Stimulated activated CD4-positive, alpha-beta T cell treated with anti-CD3 and anti-CD28 coated beads, Interleukin-2, amount 100 ng/mL, for 48 hours (primary cell): ENCODE data around the gene NELL1.

Experiments
- DNase-seq, 2 donors: peaks; one replicate each; pipeline ENCODE4 v3.0.0-alpha.2; 2020

NELL1 gene

DNA sequence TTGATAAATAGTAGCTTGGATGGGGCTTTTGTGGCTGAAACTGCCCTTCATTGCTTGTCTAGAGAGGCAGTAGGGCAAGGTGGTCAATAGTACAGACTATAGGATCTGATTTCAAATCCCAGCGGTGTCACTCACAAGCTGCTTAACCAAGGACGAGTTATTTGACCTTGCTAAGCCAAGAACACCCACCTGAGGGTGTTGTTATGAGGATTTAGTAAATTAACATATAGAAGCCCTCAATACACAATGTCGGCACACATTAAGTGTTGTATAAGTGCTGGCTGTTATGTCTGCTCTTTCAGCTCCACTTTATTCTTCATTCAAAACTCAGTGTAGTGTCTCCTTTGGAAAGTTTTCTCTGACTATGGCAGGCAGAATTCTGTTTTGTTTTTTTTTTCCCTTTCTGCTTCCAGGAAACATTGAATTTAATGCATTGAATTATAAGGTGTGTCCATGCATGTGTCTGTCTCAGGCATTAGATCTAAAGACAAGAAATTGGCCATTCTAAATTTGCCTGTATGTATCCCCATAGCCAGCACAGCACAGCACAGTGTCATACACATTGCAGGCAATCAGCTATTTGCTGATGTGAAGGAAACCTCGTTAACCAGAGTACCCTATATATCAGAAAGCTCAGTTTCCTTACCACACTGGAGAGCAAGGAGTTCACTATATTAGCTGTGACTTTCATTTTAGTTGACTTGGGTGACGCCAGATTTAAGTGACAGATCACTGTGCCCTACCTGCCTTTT is 212.1 kb downstream of the NELL1 start:
- no peak for DNase-seq

- DNase-seq = no peak
Observed at GRCh38 chr11:20887137-20887536, 217.8 kb downstream of the NELL1 start.

GRCh38 chr11:20894296-20894695 is 224.9 kb downstream of the NELL1 start:
- DNase-seq = no peak

DNA sequence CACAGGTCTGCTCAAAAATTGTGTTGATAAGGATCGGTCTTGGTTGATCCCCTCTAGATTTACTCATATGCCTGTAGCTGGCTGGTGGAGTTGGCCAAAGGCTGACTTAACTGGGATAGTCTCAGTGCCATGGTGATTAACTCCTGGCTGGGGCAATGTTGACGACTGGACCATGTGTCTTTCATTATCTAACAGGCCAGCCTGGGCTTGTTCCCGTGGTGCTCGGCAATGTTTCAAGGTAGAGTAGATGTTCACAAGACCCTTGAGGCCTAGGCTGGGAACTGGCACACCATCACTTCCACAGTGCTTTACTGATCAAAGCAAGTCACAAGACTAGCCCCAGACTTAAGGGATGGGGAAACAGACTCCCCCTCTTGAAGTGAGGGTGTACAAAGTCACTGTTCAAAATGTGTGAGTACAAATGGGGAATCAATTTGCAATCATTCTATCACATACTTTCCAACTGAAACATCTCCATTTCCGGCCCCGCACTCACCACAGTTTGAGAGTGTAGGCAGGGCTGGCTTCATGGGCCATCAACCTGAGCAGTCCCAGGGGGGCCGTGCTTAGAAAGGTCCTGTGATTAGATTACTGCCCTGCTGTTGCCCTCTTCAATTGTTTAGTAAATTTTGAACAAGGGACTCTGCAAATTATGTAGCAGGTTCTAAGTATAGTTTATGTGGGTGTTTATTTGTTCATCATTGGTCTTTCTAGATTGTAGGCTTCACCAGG is 240.8 kb downstream of the NELL1 start:
- no peak for DNase-seq

- DNase-seq = no peak
Observed at GRCh38 chr11:20910733-20911132, 241.3 kb downstream of the NELL1 start.

DNA sequence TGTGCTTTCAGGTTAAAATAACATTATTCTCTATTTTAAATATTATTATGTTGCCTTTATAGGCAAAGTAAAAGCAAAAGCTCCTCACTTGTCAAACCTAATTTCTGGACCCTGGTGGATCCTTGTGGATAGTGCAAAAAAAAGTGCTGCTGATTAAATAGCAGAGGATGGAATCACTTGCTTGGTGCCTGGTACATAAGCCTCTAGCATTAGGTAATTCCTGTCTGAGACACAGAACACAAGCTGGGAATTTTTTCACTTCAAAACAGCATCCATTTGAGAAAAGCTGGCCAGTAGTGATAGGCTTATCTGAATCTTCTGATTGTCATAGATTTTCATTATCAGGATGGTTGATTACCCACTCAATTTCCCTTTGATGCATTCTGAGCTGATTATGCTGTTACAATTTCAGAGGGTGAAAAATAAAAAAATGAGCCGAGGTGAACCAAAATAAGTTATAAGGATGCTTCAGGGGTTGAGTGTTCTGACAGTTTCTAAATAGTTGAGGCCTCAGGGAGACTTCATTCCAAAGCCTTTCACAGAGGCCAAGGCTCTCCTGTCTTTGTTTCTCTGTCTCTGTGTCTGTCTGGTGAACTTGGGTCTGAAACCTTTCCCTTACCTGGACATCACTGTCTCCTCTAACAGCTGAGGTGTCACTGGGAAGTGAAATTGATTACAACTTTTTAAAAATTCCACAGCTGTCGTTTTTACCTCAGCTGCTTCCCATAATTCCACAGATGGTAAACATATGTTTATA is 242.9 kb downstream of the NELL1 start:
- DNase-seq = no peak

DNA sequence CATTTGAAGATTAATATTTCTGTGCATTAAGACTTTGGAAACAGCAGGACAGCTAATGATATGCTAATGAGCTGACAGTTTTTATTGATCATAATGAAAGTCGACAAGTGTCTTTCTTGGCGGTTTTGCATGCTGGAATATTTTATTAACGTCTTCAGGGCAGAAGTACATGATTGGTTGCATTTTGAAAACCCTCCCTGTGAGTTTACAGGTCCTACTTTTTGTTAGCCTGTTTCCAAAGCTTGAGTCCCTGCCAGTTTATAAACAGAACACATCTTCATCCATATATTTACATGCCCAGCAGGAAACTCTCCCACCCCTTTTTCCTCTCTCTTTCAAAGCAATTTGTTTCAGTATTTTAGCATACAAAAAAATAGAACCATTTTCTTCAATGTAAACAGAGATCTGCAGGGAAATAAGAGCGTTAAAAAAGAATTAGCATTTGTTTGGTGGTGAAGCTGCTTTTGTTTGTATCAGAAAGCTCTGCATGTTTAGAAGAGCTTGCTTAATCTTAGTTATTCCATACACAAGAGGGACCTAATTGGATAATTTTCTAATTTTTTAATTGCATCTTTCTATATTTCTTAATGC is 243.6 kb downstream of the NELL1 start:
- DNase-seq = no peak

GRCh38 chr11:20917306-20917705 is 247.9 kb downstream of the NELL1 start:
- DNase-seq = no peak

DNA sequence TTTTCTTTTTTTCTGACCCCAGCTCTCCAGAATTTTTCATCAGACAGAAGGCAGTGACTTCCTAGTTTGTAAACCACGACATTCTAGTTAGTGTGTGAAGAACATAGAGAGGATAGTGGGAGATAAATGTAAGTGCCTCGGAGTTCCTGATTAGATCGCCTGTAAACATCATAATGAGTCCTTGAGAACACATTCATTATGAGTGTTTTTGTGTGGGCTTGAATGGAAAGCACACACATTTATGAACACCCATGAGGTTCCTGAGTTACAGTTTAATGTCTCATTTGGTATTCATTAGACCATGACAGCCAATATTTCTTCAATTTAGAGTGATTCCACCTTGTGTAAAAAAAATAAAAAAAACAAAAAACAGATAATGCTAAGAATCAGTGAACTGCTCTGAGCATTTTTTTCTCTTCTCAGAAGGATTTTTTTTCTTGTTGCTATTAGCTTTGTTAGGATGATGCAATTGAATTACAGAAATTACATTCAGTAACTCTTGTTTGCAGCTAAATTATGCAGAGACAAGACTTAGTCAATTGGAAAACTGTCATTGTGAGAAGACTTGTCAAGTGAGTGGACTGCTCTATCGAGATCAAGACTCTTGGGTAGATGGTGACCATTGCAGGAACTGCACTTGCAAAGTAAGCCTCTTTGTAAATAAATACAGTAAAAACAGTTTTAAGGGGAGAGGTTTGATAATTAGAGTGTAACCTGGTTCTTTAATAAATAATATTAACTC is 257.6 kb downstream of the NELL1 start:
- DNase-seq = no peak

GRCh38 chr11:20931029-20931428 is 261.6 kb downstream of the NELL1 start:
- no peak for DNase-seq

- DNase-seq = no peak
Observed at GRCh38 chr11:20933086-20933485, 263.7 kb downstream of the NELL1 start.

DNA sequence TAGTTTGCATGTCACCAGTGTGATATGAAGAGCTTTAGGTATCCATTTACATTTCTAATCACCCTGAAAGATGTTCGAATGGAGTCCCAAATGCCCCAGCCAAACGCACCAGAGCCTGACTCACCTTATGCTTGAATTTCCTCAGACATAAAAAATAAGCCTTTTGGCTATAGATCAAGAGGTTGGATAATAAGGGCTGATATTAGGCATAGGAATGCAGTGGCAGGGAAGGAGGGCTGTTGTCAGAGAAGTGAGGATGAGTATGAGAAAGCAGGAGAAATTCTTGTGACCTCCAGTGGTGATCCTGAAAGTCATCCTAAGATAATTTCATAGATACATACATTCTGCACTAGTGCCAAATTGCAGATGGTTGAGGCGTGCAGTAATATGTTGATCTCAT is 264.6 kb downstream of the NELL1 start:
- no peak for DNase-seq

DNA sequence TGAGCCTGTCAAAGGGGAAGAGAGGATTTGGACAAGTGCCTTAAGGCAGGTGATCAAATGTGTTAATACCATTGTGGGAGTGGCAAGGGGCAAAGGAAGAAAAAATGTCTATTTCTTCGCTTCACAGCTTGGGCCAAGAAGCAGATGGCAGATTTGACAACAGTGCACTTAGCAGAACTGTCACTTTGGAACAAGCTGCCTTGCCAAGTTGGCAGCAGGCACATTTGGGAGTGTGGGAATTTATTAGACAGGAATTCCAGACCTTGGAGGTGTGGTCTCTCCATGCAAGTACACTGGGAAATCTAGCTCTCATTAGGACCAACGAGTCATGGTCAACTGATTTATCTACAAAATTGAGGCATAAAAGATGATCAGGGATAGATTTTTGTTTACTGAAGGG is 265.1 kb downstream of the NELL1 start:
- no peak for DNase-seq

GRCh38 chr11:20937826-20938225 is 268.4 kb downstream of the NELL1 start:
- no peak for DNase-seq

DNA sequence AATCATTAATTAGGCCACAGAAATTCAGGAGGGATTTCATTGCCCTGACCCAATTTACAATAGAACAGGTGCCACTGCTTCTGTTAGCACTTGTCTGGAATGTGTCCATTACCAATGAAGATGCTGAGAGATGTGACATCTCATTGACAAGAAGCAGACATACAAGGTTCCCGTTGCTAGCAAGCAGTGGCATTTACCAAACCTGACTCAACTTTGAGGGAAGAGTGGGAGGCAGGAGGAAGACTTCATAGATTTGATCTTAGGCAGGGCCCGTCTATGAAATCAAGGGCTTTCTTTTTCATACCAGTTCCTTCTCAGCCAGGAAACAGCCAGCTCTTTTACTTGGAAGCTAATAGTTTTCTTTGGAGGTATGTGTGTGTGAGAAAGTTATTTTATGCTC is 280.2 kb downstream of the NELL1 start:
- DNase-seq = no peak

- DNase-seq = no peak
Observed at GRCh38 chr11:20962581-20962980, 293.2 kb downstream of the NELL1 start.

GRCh38 chr11:20963596-20963995 is 294.2 kb downstream of the NELL1 start:
- no peak for DNase-seq

DNA sequence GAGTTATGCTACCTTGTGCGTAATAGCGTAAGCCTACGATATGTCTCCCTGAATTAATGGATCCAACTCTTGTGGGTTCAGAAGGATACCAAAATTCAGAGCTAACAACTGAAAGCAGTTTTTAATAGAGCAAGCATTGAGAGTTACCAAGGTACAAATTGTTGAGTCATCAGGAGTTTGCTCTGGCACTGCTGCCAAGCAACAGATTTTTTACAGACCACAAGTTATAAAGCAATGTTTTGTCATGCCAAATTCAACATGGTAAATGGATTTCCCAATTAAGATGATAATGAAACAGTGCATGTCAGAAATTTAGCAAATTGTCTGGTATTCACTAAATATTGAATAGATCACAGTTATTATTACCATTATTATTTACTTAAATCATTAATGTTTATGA is 295.6 kb downstream of the NELL1 start:
- DNase-seq = no peak

DNA sequence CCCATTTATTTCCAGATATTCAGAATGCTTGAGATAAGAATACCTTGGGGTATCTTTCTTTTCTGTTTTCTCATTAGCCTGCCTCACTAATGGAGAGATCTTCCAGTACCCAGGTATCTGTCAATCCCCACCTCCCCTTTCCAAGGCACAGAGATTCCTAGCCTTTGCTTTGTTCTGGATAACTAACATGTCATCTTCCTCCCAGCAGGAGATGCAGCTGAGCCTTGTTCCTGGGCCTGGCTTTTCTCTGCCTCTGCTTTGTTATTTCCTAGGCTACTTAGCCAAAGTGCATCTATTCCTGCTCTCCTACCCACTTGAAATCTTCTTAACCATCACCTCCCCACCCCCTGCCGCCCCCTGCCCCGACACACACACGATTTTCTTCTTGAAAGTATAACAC is 297.1 kb downstream of the NELL1 start:
- DNase-seq = no peak

DNA sequence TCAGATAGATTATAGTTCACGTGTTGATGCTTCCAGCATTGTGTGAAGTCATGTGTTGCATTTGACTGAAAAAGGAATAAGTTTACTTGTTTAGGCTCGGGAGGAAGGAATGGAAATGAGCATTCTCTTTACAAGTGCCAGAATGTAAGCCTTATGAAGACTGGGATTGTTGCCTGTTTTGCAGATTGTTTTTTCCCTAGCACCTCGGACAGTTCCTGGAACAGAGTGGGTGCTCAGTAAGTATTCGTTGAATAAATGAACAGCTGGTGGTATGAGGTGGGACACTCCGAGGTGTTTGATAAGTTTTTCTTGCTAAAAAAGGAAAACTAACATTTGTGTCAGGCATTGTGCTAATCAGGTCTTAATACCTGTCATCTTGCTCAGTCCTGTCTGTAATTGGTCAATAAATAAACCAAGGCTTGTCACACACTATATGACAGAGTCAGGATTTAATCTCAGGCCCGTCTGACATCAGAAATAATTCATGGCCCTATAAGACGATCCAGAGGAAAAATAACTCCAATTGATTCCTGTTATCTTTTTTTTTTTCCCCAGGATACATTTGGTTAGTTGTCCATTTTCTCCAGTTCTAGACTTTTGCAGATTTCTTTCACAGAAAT is 304.7 kb downstream of the NELL1 start:
- DNase-seq = no peak

DNA sequence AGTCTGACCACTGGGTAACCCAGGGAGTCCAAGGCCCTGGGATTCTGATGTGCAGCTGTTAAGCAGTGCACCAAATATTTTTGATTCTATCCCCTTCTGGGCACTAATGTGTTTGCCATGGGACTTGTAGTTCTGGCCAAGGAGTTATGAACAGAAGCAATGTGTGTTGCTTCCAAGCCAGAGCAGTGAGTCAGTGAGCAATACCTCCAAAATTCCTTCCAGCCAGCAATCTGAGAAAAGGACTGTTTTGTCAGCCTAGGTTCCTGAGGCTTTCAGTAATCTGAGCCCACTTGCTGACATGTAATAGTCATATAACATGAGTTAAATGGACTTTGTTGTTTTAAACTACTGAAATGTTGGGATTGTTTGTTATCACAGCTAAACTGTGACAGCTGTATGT is 311.4 kb downstream of the NELL1 start:
- DNase-seq = no peak

GRCh38 chr11:20990447-20990846 is 321.1 kb downstream of the NELL1 start:
- no peak for DNase-seq
